ENCODE data around the gene LY6G5C. TPM values are rescaled to one million over a fixed set of nuclear protein-coding genes. Genes with fewer than 3 reads are reported as not detected.

Gene LY6G5C
- total and polyA plus RNA-seq, 9 of the 15 experiments (the other 6 are each of a cell fraction or from before 2014, with no cell fraction given), result 0.10 to 0.67 (median 0.46) TPM; not detected in 4

GRCh38 chr6:31658983-31659648 is 21.8 kb downstream of the LY6G5C start (continued):
- no peak for TF ChIP-seq ZBTB9 (CRISPR knock-in tag; IDR thresholded peaks at IDR 0.05)
- TF ChIP-seq FOXP1 (CRISPR knock-in tag; IDR thresholded peaks at IDR 0.05), result no peak; the same call in 1 of the 2 replicates
- 0 out of 2 replicates have a peak, but pooled peaks have one; percentile 61 for TF ChIP-seq THRB (CRISPR knock-in tag; conservative IDR thresholded peaks at IDR 0.05)
- no peak for TF ChIP-seq RFX7 (CRISPR knock-in tag; IDR thresholded peaks at IDR 0.05)
- no peak for TF ChIP-seq ZNF124 (CRISPR knock-in tag; IDR thresholded peaks at IDR 0.05)
- no peak for TF ChIP-seq DDX20 (tag; IDR thresholded peaks at IDR 0.05; ENCODE audit: low read depth)
- no peak for TF ChIP-seq ZBTB5 (IDR thresholded peaks at IDR 0.05)
- TF ChIP-seq RREB1 (CRISPR knock-in tag; IDR thresholded peaks at IDR 0.05), result 0 out of 2 replicates have a peak, but pooled peaks have one; percentile 62
- TF ChIP-seq CHCHD3 (CRISPR knock-in tag; IDR thresholded peaks at IDR 0.05), result no peak
- TF ChIP-seq CHAMP1 (IDR thresholded peaks at IDR 0.05), result no peak
- no peak for TF ChIP-seq ZNF436 (CRISPR knock-in tag; IDR thresholded peaks at IDR 0.05)
- no peak for TF ChIP-seq BCL6 (CRISPR knock-in tag; IDR thresholded peaks at IDR 0.05)
- TF ChIP-seq ZNF551 (CRISPR knock-in tag; IDR thresholded peaks at IDR 0.05), result no peak
- no peak for TF ChIP-seq SMARCC2 (IDR thresholded peaks at IDR 0.05; ENCODE audit: low read depth)
- TF ChIP-seq NFYB (IDR thresholded peaks at IDR 0.05; ENCODE audit: extremely low read depth, insufficient read length), result no peak
